ENCODE data around the gene IL20.

IL20 gene

DNA sequence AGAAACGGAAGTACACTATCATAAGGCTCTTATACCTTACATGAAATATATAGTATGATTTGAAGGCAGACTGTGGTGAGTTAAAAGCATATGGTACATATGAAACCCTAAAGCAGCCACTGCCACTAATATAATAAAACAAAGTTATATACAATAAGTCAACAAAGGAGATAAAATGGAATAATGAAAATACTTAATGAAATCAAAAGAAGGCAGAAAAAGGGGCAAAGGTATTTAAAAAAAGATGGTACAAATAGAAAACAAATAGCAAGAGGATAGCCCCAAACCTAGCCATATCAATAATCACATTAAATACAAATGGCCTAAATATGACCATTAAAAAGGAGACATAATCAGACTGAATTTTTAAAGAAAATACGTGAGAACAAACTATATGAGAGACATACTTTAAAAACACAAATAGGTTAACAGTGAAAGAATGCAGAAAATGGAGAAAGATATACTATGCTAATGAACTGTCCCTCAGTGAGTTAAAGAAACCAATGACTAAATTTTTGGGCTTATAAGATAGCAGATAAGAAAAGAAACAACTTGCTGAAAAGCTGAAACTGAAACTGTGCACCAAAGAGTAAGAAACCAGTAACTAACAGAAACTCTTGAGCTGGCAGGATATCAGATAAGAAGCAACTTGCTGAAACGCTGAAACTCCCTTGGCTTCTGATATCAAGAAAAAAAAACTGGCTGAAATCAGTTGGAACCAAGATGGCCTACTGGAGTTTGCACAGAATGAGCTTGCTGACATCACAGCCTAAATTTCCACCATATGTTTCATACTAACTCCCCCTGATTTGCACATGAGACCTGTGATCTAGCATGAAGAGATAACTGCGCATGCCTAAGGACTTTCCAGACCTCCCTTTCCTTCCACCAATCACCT, 48.8 kb upstream of the IL20 start:
- Histone ChIP-seq H3K36me3 (ENCODE audit: control insufficient read depth in 2 of 2, insufficient read depth in 1 of 2, low read length in 2 of 2) (no peaks in the 10 kb centered on the region), H3K4me3 (ENCODE audit: low read depth, low read length) (no peak overlapping the region), H3K27ac (ENCODE audit: extremely low read depth, low read depth, low read length) (no peak overlapping the region), H3K4me1 (ENCODE audit: control insufficient read depth, insufficient read depth, low read length) (no peaks in the 10 kb centered on the region), H3K9me3 (ENCODE audit: control insufficient read depth, insufficient read depth, low read depth, low read length) (no peaks in the 10 kb centered on the region)
- ChIA-PET POLR2A (interaction anchor here (1.0 kb wide), 1 partner anchor 12 kb away, joined by 7 read pairs; no protein-coding TSS in a partner anchor), CTCF (interaction anchor here (0.7 to 2.2 kb wide), 5 partner anchors 10 to 96 kb away, joined by 3 to 11 read pairs (median 3); partner anchors contain the start of gene IL20)
- TF ChIP-seq, protein P1, sequence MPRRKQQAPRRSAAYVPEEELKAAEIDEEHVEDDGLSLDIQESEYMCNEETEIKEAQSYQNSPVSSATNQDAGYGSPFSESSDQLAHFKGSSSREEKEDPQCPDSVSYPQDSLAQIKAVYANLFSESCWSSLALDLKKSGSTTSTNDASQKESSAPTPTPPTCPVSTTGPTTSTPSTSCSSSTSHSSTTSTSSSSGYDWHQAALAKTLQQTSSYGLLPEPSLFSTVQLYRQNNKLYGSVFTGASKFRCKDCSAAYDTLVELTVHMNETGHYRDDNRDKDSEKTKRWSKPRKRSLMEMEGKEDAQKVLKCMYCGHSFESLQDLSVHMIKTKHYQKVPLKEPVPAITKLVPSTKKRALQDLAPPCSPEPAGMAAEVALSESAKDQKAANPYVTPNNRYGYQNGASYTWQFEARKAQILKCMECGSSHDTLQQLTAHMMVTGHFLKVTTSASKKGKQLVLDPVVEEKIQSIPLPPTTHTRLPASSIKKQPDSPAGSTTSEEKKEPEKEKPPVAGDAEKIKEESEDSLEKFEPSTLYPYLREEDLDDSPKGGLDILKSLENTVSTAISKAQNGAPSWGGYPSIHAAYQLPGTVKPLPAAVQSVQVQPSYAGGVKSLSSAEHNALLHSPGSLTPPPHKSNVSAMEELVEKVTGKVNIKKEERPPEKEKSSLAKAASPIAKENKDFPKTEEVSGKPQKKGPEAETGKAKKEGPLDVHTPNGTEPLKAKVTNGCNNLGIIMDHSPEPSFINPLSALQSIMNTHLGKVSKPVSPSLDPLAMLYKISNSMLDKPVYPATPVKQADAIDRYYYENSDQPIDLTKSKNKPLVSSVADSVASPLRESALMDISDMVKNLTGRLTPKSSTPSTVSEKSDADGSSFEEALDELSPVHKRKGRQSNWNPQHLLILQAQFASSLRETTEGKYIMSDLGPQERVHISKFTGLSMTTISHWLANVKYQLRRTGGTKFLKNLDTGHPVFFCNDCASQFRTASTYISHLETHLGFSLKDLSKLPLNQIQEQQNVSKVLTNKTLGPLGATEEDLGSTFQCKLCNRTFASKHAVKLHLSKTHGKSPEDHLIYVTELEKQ (tag by site-specific recombination; IDR thresholded peaks at IDR 0.05; ENCODE audit: borderline replicate concordance): no peak
- TF ChIP-seq, protein P2, sequence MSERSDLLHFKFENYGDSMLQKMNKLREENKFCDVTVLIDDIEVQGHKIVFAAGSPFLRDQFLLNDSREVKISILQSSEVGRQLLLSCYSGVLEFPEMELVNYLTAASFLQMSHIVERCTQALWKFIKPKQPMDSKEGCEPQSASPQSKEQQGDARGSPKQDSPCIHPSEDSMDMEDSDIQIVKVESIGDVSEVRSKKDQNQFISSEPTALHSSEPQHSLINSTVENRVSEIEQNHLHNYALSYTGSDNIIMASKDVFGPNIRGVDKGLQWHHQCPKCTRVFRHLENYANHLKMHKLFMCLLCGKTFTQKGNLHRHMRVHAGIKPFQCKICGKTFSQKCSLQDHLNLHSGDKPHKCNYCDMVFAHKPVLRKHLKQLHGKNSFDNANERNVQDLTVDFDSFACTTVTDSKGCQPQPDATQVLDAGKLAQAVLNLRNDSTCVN (tag by site-specific recombination; optimal IDR thresholded peaks at IDR 0.05): no peak
- TF ChIP-seq, protein P3, sequence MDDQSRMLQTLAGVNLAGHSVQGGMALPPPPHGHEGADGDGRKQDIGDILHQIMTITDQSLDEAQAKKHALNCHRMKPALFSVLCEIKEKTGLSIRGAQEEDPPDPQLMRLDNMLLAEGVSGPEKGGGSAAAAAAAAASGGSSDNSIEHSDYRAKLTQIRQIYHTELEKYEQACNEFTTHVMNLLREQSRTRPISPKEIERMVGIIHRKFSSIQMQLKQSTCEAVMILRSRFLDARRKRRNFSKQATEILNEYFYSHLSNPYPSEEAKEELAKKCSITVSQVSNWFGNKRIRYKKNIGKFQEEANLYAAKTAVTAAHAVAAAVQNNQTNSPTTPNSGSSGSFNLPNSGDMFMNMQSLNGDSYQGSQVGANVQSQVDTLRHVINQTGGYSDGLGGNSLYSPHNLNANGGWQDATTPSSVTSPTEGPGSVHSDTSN (CRISPR knock-in tag; IDR thresholded peaks at IDR 0.05): no peak
- TF ChIP-seq ZNF514 (tag by site-specific recombination; IDR thresholded peaks at IDR 0.05) (no peak), ZFHX2 (tag by site-specific recombination; conservative IDR thresholded peaks at IDR 0.05) (no peak)

- ChIA-PET CTCF (interaction anchor here (1.0 to 1.9 kb wide), 4 partner anchors 11 to 90 kb away, joined by 3 to 7 read pairs (median 5); no protein-coding TSS in a partner anchor), POLR2A (no interaction called here)
- Histone ChIP-seq H3K4me3 (ENCODE audit: low read depth, low read length) (no peak overlapping the region), H3K27ac (ENCODE audit: extremely low read depth, low read depth, low read length) (no peak overlapping the region), H3K36me3 (ENCODE audit: control insufficient read depth in 2 of 2, insufficient read depth in 1 of 2, low read length in 2 of 2) (no peaks in the 10 kb centered on the region), H3K4me1 (ENCODE audit: control insufficient read depth, insufficient read depth, low read length) (no peaks in the 10 kb centered on the region), H3K9me3 (ENCODE audit: control insufficient read depth, insufficient read depth, low read depth, low read length) (no peaks in the 10 kb centered on the region)
- TF ChIP-seq ZNF558 (tag by site-specific recombination; IDR thresholded peaks at IDR 0.05) (no peak), ELK4 (IDR thresholded peaks at IDR 0.05; ENCODE audit: borderline replicate concordance, low read depth, low read length) (no peak), ZNF837 (tag by site-specific recombination; IDR thresholded peaks at IDR 0.05) (no peak)
These were observed 43.9 kb upstream of the IL20 start for GRCh38 chr1:206821493-206821892.

- no peaks in the 10 kb centered on the region for H3K4me1 ChIP-seq (ENCODE audit: control insufficient read depth, insufficient read depth, low read length)
- no peak overlapping the region for H3K27ac ChIP-seq (ENCODE audit: extremely low read depth, low read depth, low read length)
- H3K9me3 ChIP-seq (ENCODE audit: control insufficient read depth, insufficient read depth, low read depth, low read length): no peaks in the 10 kb centered on the region
- TF ChIP-seq HOXA7 (CRISPR knock-in tag; IDR thresholded peaks at IDR 0.05; ENCODE audit: borderline replicate concordance) (no peak), ZNF776 (tag by site-specific recombination; IDR thresholded peaks at IDR 0.05; ENCODE audit: borderline replicate concordance) (no peak), PATZ1 (tag by site-specific recombination; IDR thresholded peaks at IDR 0.05) (no peak)
- no peak overlapping the region for H3K4me3 ChIP-seq (ENCODE audit: low read depth, low read length)
- ChIA-PET POLR2A (no interaction called here), CTCF (interaction anchor here (0.6 to 1.1 kb wide), 2 partner anchors 15 to 55 kb away, joined by 3 read pairs; no protein-coding TSS in a partner anchor)
- H3K36me3 ChIP-seq (ENCODE audit: control insufficient read depth in 2 of 2, insufficient read depth in 1 of 2, low read length in 2 of 2): no peaks in the 10 kb centered on the region
These were observed 41.7 kb upstream of the IL20 start for GRCh38 chr1:206823727-206824126.

Measured in HEK293 (cell line).